SK-N-SH (cell line): ENCODE data around the gene CDH22. TPM values are rescaled to one million over a fixed set of nuclear protein-coding genes. Genes with fewer than 3 reads are reported as not detected.
A peak's percentile ranks its signal among the peaks of the same experiment; 100 is the strongest.

Experiments
- CTCF ChIA-PET: fragments of 300-600, 350-600 bp; formaldehyde crosslinking; extraction: SDS; loops from one replicate; lab custom pipeline; 2021; lab: Yijun Ruan, JAX
- POLR2A ChIA-PET: fragments of 350-600 bp; sonication (Branson Sonifier 250); formaldehyde crosslinking; extraction: SDS; loops from one replicate; lab custom pipeline; 2020; ENCODE audit warnings: antibody characterized with exemption, inconsistent platforms; lab: Yijun Ruan, JAX
- DNase-seq: peaks from one replicate; pipeline ENCODE4 v3.0.0; 2012
- H2AFZ ChIP-seq: fragments of 200-600 bp; sonication (generic); 2 replicates; pipeline ENCODE4 v1.8.1; 2016; ENCODE audit warnings: antibody characterized with exemption, mild to moderate bottlenecking, low read depth
- H3F3A ChIP-seq: fragments of 200-600 bp; sonication (generic); replicated peaks from 2 replicates; pipeline ENCODE3; 2016; ENCODE audit warnings: antibody characterized with exemption, mild to moderate bottlenecking; ENCODE audit not compliant: insufficient read depth
- H3K27ac ChIP-seq, 2 experiments: fragments of 200-500 bp in 1 of 2; fragments of 200-600 bp in 1 of 2; sonication (Bioruptor generic) in 1 of 2; sonication (generic), shearing (Covaris generic) in 1 of 2; 2 replicates each; pipeline versions ENCODE4 v1.5.1 to v1.6.1; 2014 to 2016; ENCODE audit warnings: low read depth in 2 of 2, inconsistent platforms in 1 of 2, low read length in 1 of 2, mild to moderate bottlenecking in 1 of 2, mixed read lengths in 1 of 2
- H3K27me3 ChIP-seq: fragments of 200-600 bp; sonication (generic), shearing (Covaris generic); 2 replicates; pipeline ENCODE4 v1.6.1; 2016; ENCODE audit warnings: mixed run types; ENCODE audit not compliant: insufficient read depth
- H3K36me3 ChIP-seq, 2 experiments: fragments of 200-500 bp in 1 of 2; fragments of 200-600 bp in 1 of 2; sonication (Bioruptor generic) in 1 of 2; sonication (generic) in 1 of 2; replicated peaks in 1 of 2; 2 replicates each; pipeline versions ENCODE3 to v1.5.1; 2014 to 2016; ENCODE audit warnings: low read length in 1 of 2, mild to moderate bottlenecking in 1 of 2; ENCODE audit not compliant: insufficient read depth in 2 of 2, control insufficient read depth in 1 of 2
- H3K4me1 ChIP-seq, 2 experiments: fragments of 200-500 bp in 1 of 2; fragments of 200-600 bp in 1 of 2; sonication (Bioruptor generic) in 1 of 2; sonication (generic), shearing (Covaris generic) in 1 of 2; 2 replicates each; pipeline versions ENCODE4 v1.5.1 to v1.6.1; 2014 to 2016; ENCODE audit warnings: low read depth in 1 of 2, low read length in 1 of 2, mixed run types in 1 of 2; ENCODE audit not compliant: insufficient read depth in 2 of 2, control insufficient read depth in 1 of 2
- H3K4me2 ChIP-seq: fragments of 200-600 bp; sonication (generic), shearing (Covaris generic); 2 replicates; pipeline ENCODE4 v1.6.1; 2017; ENCODE audit warnings: mixed run types
- H3K4me3 ChIP-seq, 2 experiments: fragments of 200-500 bp in 1 of 2; fragments of 200-600 bp in 1 of 2; sonication (Bioruptor generic) in 1 of 2; sonication (generic), shearing (Covaris generic) in 1 of 2; 2 replicates each; pipeline versions ENCODE4 v1.5.1 to v1.8.1; 2014 to 2016; ENCODE audit warnings: low read depth in 2 of 2, inconsistent platforms in 1 of 2, low read length in 1 of 2, mild to moderate bottlenecking in 1 of 2, mixed read lengths in 1 of 2, moderate library complexity in 1 of 2
- H3K79me2 ChIP-seq: fragments of 200-600 bp; sonication (generic); 2 replicates; pipeline ENCODE4 v1.8.1; 2017; ENCODE audit warnings: mild to moderate bottlenecking; ENCODE audit not compliant: insufficient read depth
- H3K9ac ChIP-seq: fragments of 200-600 bp; sonication (generic); 2 replicates; pipeline ENCODE4 v1.6.1; 2017; ENCODE audit warnings: mixed run types
- H3K9me2 ChIP-seq: fragments of 200-600 bp; sonication (generic); 2 replicates; pipeline ENCODE4 v1.6.1; 2017; ENCODE audit warnings: mixed run types
- H3K9me3 ChIP-seq: fragments of 200-600 bp; sonication (generic); 2 replicates; pipeline ENCODE4 v1.6.1; 2017; ENCODE audit warnings: mixed run types, mild to moderate bottlenecking, moderate library complexity
- H4K20me1 ChIP-seq: fragments of 200-600 bp; sonication (generic); 2 replicates; pipeline ENCODE4 v1.6.1; 2017; ENCODE audit warnings: mild to moderate bottlenecking, mixed run types; ENCODE audit not compliant: insufficient read depth
- CHD2 ChIP-seq: fragments of 150-350 bp; IDR thresholded peaks from 2 replicates; pipeline ENCODE4 v1.6.1; 2018; ENCODE audit warnings: low read length; ENCODE audit not compliant: partially characterized antibody
- CTCF ChIP-seq: fragments of 200-600 bp; sonication (generic); IDR thresholded peaks from 2 replicates; pipeline ENCODE4 v1.6.1; 2017; ENCODE audit warnings: antibody characterized with exemption, mild to moderate bottlenecking, moderate library complexity
- EP300 ChIP-seq, 2 experiments: IDR thresholded peaks; 2 replicates each; pipeline versions ENCODE4 v1.4.0 to v1.6.1; 2012; ENCODE audit warnings: borderline replicate concordance in 1 of 2, low read depth in 1 of 2, low read length in 1 of 2
- FOXJ3 ChIP-seq: sonication (generic); formaldehyde crosslinking; IDR thresholded peaks from 2 replicates; pipeline ENCODE4 v1.5.1; 2020; ENCODE audit warnings: mild to moderate bottlenecking, missing genetic modification reagents
- FOXM1 ChIP-seq: IDR thresholded peaks from 2 replicates; pipeline ENCODE4 v1.4.0; 2012; ENCODE audit warnings: low read depth, mild to moderate bottlenecking
- GATA2 ChIP-seq: sonication (generic); formaldehyde crosslinking; IDR thresholded peaks from 2 replicates; pipeline ENCODE4 v1.5.0; 2020; ENCODE audit warnings: mild to moderate bottlenecking, missing genetic modification reagents
- MXI1 ChIP-seq: IDR thresholded peaks from 2 replicates; pipeline ENCODE4 v1.6.1; 2012; ENCODE audit warnings: mild to moderate bottlenecking, low read depth, low read length, improper control_type of control experiment
- NFIC ChIP-seq: IDR thresholded peaks from 2 replicates; pipeline ENCODE4 v1.4.0; 2012; ENCODE audit warnings: borderline replicate concordance
- POLR2AphosphoS5 ChIP-seq: IDR thresholded peaks from 2 replicates; pipeline ENCODE4 v1.6.1; 2012; ENCODE audit warnings: low read depth, low read length
- RAD21 ChIP-seq: IDR thresholded peaks from 2 replicates; pipeline ENCODE4 v1.6.1; 2012; ENCODE audit warnings: mild to moderate bottlenecking, low read length
- RCOR1 ChIP-seq: fragments of 150-350 bp; IDR thresholded peaks from 2 replicates; pipeline ENCODE4 v1.6.1; 2017; ENCODE audit warnings: antibody characterized with exemption, low read length
- TCF12 ChIP-seq: IDR thresholded peaks from 2 replicates; pipeline ENCODE4 v1.4.0; 2012
- USF2 ChIP-seq: fragments of 150-350 bp; IDR thresholded peaks from 2 replicates; pipeline ENCODE4 v1.6.1; 2017; ENCODE audit warnings: antibody characterized with exemption, low read length, low read depth, borderline replicate concordance
- ZBTB33 ChIP-seq: IDR thresholded peaks from 2 replicates; pipeline ENCODE4 v1.4.0; 2012; ENCODE audit warnings: low read depth, borderline replicate concordance
- WGBS: methylation state at CpG from one replicate; pipeline ENCODE4 v1.1.6; 2017; ENCODE audit warnings: low lambda C conversion rate; 5-methylcytosine and 5-hydroxymethylcytosine counted together
- polyA plus RNA-seq, 3 experiments: library from polyadenylated mRNA; depleted of rRNA; stranded (reverse); fragments of >200 nt; gene quantifications; 2 replicates each; pipeline ENCODE4 v1.2.3, GENCODE V29; 2012

The CDH22 gene
- polyA plus RNA-seq, 1 of the 3 experiments (the other 2 are of a cell fraction): not detected

GRCh38 chr20:46139908-46140482 lies 168.3 kb downstream of the CDH22 start:
- no peak overlapping the region for H3K4me3 ChIP-seq
- peaks cover 31% of the 10 kb centered on the region; the same call in 1 of the 2 replicates for H3K27me3 ChIP-seq
- TF ChIP-seq RAD21 (0 out of 2 replicates have a peak, but pooled peaks have one; percentile 5), MXI1 (peak; percentile 52), RCOR1 (no peak)
- TF ChIP-seq, all 33 proteins: peak for 2
- H2AFZ ChIP-seq: no peak overlapping the region
- no peaks in the 10 kb centered on the region for H3K9me2 ChIP-seq
- CTCF ChIA-PET: interaction anchor here (0.8 to 4.2 kb wide), 7 partner anchors 11 to 209 kb away, joined by 3 to 29 read pairs (median 4); no protein-coding TSS in a partner anchor
- DNase-seq: peak; percentile 68
- no peaks in the 10 kb centered on the region for H3K79me2 ChIP-seq
- no peaks in the 10 kb centered on the region for H3K9me3 ChIP-seq
- H4K20me1 ChIP-seq: no peaks in the 10 kb centered on the region
- no peaks in the 10 kb centered on the region for H3F3A ChIP-seq
- no peaks in the 10 kb centered on the region for H3K36me3 ChIP-seq
- no peak overlapping the region for H3K9ac ChIP-seq
- peak overlapping the region in 1 of 2 experiments; percentile 99; a peak in 2 of 4 replicates for H3K27ac ChIP-seq
- POLR2A ChIA-PET: interaction anchor here (1.1 kb wide), 1 partner anchor 49 kb away, joined by 3 read pairs; no protein-coding TSS in a partner anchor
- H3K4me1 ChIP-seq: peaks cover 0 to 72% of the 10 kb centered on the region in 2 experiments; a peak in 2 of 4 replicates
- no peak overlapping the region for H3K4me2 ChIP-seq
- 23% methylated on average over 5 of the region's 5 CpGs for WGBS

- 7% methylated on average over 5 of the region's 8 CpGs for WGBS
- CTCF ChIA-PET: interaction anchor here (1.1 to 4.2 kb wide), 7 partner anchors 11 to 217 kb away, joined by 3 to 35 read pairs (median 5); no protein-coding TSS in a partner anchor
- Histone ChIP-seq H3K4me1 (peaks cover 0 to 72% of the 10 kb centered on the region in 2 experiments; a peak in 2 of 4 replicates), H3K27me3 (peaks cover 31% of the 10 kb centered on the region; the same call in 1 of the 2 replicates), H3K4me2 (no peak overlapping the region), H3K79me2 (no peaks in the 10 kb centered on the region), H3K9me2 (no peaks in the 10 kb centered on the region), H4K20me1 (no peaks in the 10 kb centered on the region), H3F3A (no peaks in the 10 kb centered on the region), H3K27ac (peak overlapping the region in 1 of 2 experiments; percentile 99; a peak in 2 of 4 replicates), H2AFZ (no peak overlapping the region), H3K9ac (no peak overlapping the region), H3K9me3 (no peaks in the 10 kb centered on the region), H3K4me3 (no peak overlapping the region), H3K36me3 (no peaks in the 10 kb centered on the region)
- peak; percentile 85 for DNase-seq
- TF ChIP-seq EP300 (IDR thresholded peaks at IDR 0.05; ENCODE audit: borderline replicate concordance in 1 of 2, low read depth in 1 of 2, low read length in 1 of 2) (peak in 1 of 2 experiments; percentile 95; a peak in 2 of 4 replicates), POLR2AphosphoS5 (no peak), USF2 (no peak), FOXJ3 (CRISPR knock-in tag) (peak; percentile 94), TCF12 (peak; percentile 20; the same call in 1 of the 2 replicates), NFIC (no peak), RCOR1 (peak; percentile 84), CHD2 (peak; percentile 84), CTCF (no peak), FOXM1 (no peak), GATA2 (CRISPR knock-in tag) (peak; percentile 95), RAD21 (no peak; the same call in 1 of the 2 replicates), ZBTB33 (no peak)
- POLR2A ChIA-PET: interaction anchor here (1.3 kb wide), 1 partner anchor 18 kb away, joined by 3 read pairs; no protein-coding TSS in a partner anchor
Observed at GRCh38 chr20:46139266-46139889, 168.9 kb downstream of the CDH22 start.
